ENCODE results near the gene NPEPPS. TPM values are rescaled to one million over a fixed set of nuclear protein-coding genes. Genes with fewer than 3 reads are reported as not detected.

Gene NPEPPS
- total RNA-seq, 1 experiment from 2014 or later: 78.4 TPM

DNA sequence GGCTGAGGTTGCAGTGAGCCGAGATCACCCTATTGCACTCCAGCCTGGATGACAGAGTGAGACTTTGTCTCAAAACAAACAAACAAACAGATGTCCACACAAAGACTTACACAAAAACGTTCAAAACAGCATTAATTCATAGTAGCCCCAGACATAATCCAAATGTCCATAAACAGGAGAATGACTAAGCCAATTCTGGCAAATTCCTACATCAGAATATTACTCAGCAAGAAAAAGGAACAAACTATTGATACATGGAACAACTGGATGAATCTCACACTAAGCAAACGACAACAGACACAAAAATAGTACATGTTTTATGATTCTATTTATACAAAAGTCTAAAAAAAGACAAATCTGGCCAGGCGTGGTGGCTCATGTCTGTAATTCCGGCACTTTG is 108.0 kb downstream of the NPEPPS start:
- no peak for TF ChIP-seq CTCF (IDR thresholded peaks at IDR 0.05; ENCODE audit: unreplicated experiment)
- no peak for DNase-seq (ENCODE audit: unreplicated experiment)
- Mint-ChIP-seq H3K4me3 (ENCODE audit: unreplicated experiment) (no peak overlapping the region), H3K4me1 (ENCODE audit: insufficient read depth, unreplicated experiment) (no peaks in the 10 kb centered on the region), H3K27ac (ENCODE audit: low read depth, unreplicated experiment) (no peak overlapping the region), H3K36me3 (ENCODE audit: insufficient read depth, unreplicated experiment) (peaks cover 15% of the 10 kb centered on the region), H3K27me3 (ENCODE audit: insufficient read depth, unreplicated experiment) (no peaks in the 10 kb centered on the region), H3K9me3 (ENCODE audit: unreplicated experiment) (no peaks in the 10 kb centered on the region)
- intact Hi-C loops (cut with micrococcal nuclease): no loop called here
- ChIA-PET POLR2A (no interaction called here), CTCF (interaction anchor here (1.1 kb wide), 1 partner anchor 15 kb away, joined by 4 read pairs; no protein-coding TSS in a partner anchor)
- BruUV-seq (replicated peaks): no TSS peak

GRCh38 chr17:47640076-47640475 is 109.2 kb downstream of the NPEPPS start:
- TF ChIP-seq CTCF (IDR thresholded peaks at IDR 0.05; ENCODE audit: unreplicated experiment): no peak
- intact Hi-C loops (cut with micrococcal nuclease): no loop called here
- Mint-ChIP-seq H3K9me3 (ENCODE audit: unreplicated experiment) (no peaks in the 10 kb centered on the region), H3K4me1 (ENCODE audit: insufficient read depth, unreplicated experiment) (peaks cover 7% of the 10 kb centered on the region), H3K27me3 (ENCODE audit: insufficient read depth, unreplicated experiment) (no peaks in the 10 kb centered on the region), H3K27ac (ENCODE audit: low read depth, unreplicated experiment) (no peak overlapping the region), H3K4me3 (ENCODE audit: unreplicated experiment) (no peak overlapping the region), H3K36me3 (ENCODE audit: insufficient read depth, unreplicated experiment) (peaks cover 20% of the 10 kb centered on the region)
- ChIA-PET CTCF (interaction anchor here (1.1 kb wide), 2 partner anchors 16 to 24 kb away, joined by 3 to 4 read pairs; no protein-coding TSS in a partner anchor), POLR2A (interaction anchor here (0.9 to 1.3 kb wide), 2 partner anchors 9 to 11 kb away, joined by 3 read pairs; partner anchors contain the start of gene KPNB1)
- no peak for DNase-seq (ENCODE audit: unreplicated experiment)
- no TSS peak for BruUV-seq (replicated peaks)

GRCh38 chr17:47641202-47641601 is 110.3 kb downstream of the NPEPPS start:
- no peak for DNase-seq (ENCODE audit: unreplicated experiment)
- Mint-ChIP-seq H3K27me3 (ENCODE audit: insufficient read depth, unreplicated experiment) (no peaks in the 10 kb centered on the region), H3K36me3 (ENCODE audit: insufficient read depth, unreplicated experiment) (peaks cover 21% of the 10 kb centered on the region), H3K9me3 (ENCODE audit: unreplicated experiment) (no peaks in the 10 kb centered on the region), H3K27ac (ENCODE audit: low read depth, unreplicated experiment) (no peak overlapping the region), H3K4me3 (ENCODE audit: unreplicated experiment) (no peak overlapping the region), H3K4me1 (ENCODE audit: insufficient read depth, unreplicated experiment) (peaks cover 7% of the 10 kb centered on the region)
- CTCF ChIA-PET: interaction anchor here (0.6 to 1.1 kb wide), 2 partner anchors 25 to 279 kb away, joined by 3 read pairs; no protein-coding TSS in a partner anchor
- POLR2A ChIA-PET: no interaction called here
- intact Hi-C loops (cut with micrococcal nuclease): no loop called here
- TF ChIP-seq CTCF (IDR thresholded peaks at IDR 0.05; ENCODE audit: unreplicated experiment): no peak
- no TSS peak for BruUV-seq (replicated peaks)

DNA sequence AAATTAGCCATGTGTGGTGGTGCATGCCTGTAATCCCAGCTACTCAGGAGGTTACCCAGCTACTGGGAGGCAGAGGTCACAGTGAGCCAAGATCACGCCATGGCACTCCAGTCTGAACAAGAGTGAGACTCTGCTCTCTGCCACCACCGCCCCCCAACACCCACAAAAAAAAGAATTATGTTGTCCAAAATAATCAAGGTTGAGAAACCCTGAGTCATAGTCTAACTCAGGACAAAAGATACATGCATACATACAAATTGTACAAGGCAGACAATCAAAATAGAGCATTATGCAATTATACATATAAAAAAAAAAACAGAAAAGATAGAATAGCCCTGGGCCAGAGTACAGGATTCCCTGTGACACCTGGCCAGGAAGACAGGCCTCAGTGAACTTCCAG is 112.2 kb downstream of the NPEPPS start:
- no peaks in the 10 kb centered on the region for H3K9me3 Mint-ChIP-seq (ENCODE audit: unreplicated experiment)
- peak; percentile 76 for DNase-seq (ENCODE audit: unreplicated experiment)
- H3K27ac Mint-ChIP-seq (ENCODE audit: low read depth, unreplicated experiment): no peak overlapping the region
- POLR2A ChIA-PET: interaction anchor here (0.6 to 2.0 kb wide), 3 partner anchors 10 to 177 kb away, joined by 3 to 13 read pairs (median 3); no protein-coding TSS in a partner anchor
- H3K27me3 Mint-ChIP-seq (ENCODE audit: insufficient read depth, unreplicated experiment): no peaks in the 10 kb centered on the region
- TF ChIP-seq CTCF (IDR thresholded peaks at IDR 0.05; ENCODE audit: unreplicated experiment): no peak
- H3K4me3 Mint-ChIP-seq (ENCODE audit: unreplicated experiment): no peak overlapping the region
- CTCF ChIA-PET: interaction anchor here (0.7 to 1.0 kb wide), 3 partner anchors 15 to 195 kb away, joined by 3 read pairs; no protein-coding TSS in a partner anchor
- H3K4me1 Mint-ChIP-seq (ENCODE audit: insufficient read depth, unreplicated experiment): peaks cover 7% of the 10 kb centered on the region
- intact Hi-C loops (cut with micrococcal nuclease): no loop called here
- BruUV-seq (replicated peaks): no TSS peak
- H3K36me3 Mint-ChIP-seq (ENCODE audit: insufficient read depth, unreplicated experiment): peaks cover 14% of the 10 kb centered on the region

All from MCF 10A (cell line).